MCF 10A (cell line): Measurements from ENCODE around the gene SOS1. TPM values are rescaled to one million over a fixed set of nuclear protein-coding genes. Genes with fewer than 3 reads are reported as not detected.

ENCODE experiments used
- BruUV-seq: library from RNA; stranded (reverse); fragments of 400-500 nt; replicated peaks from 2 replicates; lab custom pipeline; 2021; lab: Mats Ljungman, UMichigan
- CTCF ChIA-PET: fragments of 300-600 bp; sonication (Branson Sonifier 250); formaldehyde crosslinking; extraction: SDS; loops from one replicate; lab custom pipeline; 2021; ENCODE audit warnings: antibody characterized with exemption, inconsistent platforms; lab: Yijun Ruan, JAX
- POLR2A ChIA-PET: fragments of 300-600, 350-650 bp; sonication (Branson Sonifier 250); formaldehyde crosslinking; extraction: SDS; loops from one replicate; lab custom pipeline; 2020; ENCODE audit warnings: antibody characterized with exemption, inconsistent platforms; lab: Yijun Ruan, JAX
- DNase-seq: peaks from one replicate; pipeline ENCODE4 v3.0.0-alpha.2; 2018; ENCODE audit not compliant: unreplicated experiment
- H3K27ac Mint-ChIP-seq: one replicate; pipeline ENCODE4 v1.8.0; 2022; ENCODE audit warnings: mild to moderate bottlenecking, low read depth, mixed read lengths; ENCODE audit not compliant: unreplicated experiment
- H3K27me3 Mint-ChIP-seq: one replicate; pipeline ENCODE4 v1.8.0; 2022; ENCODE audit warnings: mixed read lengths; ENCODE audit not compliant: insufficient read depth, unreplicated experiment
- H3K36me3 Mint-ChIP-seq: one replicate; pipeline ENCODE4 v1.8.0; 2022; ENCODE audit warnings: mild to moderate bottlenecking, moderate library complexity, mixed read lengths; ENCODE audit not compliant: insufficient read depth, unreplicated experiment
- H3K4me1 Mint-ChIP-seq: one replicate; pipeline ENCODE4 v1.8.0; 2022; ENCODE audit warnings: mixed read lengths; ENCODE audit not compliant: insufficient read depth, unreplicated experiment
- H3K4me3 Mint-ChIP-seq: one replicate; pipeline ENCODE4 v1.8.0; 2022; ENCODE audit warnings: mild to moderate bottlenecking, moderate library complexity, mixed read lengths; ENCODE audit not compliant: unreplicated experiment
- H3K9me3 Mint-ChIP-seq: one replicate; pipeline ENCODE4 v1.8.0; 2022; ENCODE audit warnings: mixed read lengths; ENCODE audit not compliant: unreplicated experiment
- CTCF ChIP-seq: fragments of 200-600 bp; IDR thresholded peaks from one replicate; pipeline ENCODE4 v1.8.0; 2022; ENCODE audit warnings: antibody characterized with exemption, mild to moderate bottlenecking; ENCODE audit not compliant: unreplicated experiment
- intact Hi-C: fragments of 100-400 bp; cut with micrococcal nuclease; formaldehyde crosslinking; loops from 2 replicates; pipeline ENCODE4 v1.14.1; 2022
- total RNA-seq: library from RNA; stranded (reverse); gene quantifications from 2 replicates; pipeline ENCODE4 v1.2.3, GENCODE V29; 2022

The SOS1 gene
- total RNA-seq, 1 experiment from 2014 or later = 18.5 TPM

- H3K4me1 Mint-ChIP-seq = peaks cover 42% of the 10 kb centered on the region
- POLR2A ChIA-PET = interaction anchor here (0.8 to 4.6 kb wide), 18 partner anchors 10 to 370 kb away, joined by 3 to 60 read pairs (median 6); partner anchors contain the start of gene SRSF7
Observed at GRCh38 chr2:39121523-39122063, 742 bp upstream of the SOS1 start.

DNA sequence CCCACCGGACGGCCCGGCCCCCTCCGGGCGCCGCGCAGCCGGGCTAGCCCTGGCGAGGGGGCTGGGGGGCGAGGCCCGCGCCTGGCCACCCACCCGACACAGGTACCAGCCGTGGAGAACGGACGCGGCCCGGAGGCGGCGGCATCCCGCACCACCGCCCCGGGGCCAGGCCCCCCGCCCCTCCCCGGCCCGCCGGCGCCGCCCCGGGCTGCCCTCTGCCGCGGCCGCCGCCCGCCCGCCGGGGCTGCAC is 405 bp downstream of the SOS1 start:
- no TSS peak for BruUV-seq
- H3K9me3 Mint-ChIP-seq = no peaks in the 10 kb centered on the region
- no peaks in the 10 kb centered on the region for H3K27me3 Mint-ChIP-seq
- CTCF ChIA-PET = interaction anchor here (0.6 to 3.6 kb wide), 11 partner anchors 9 to 319 kb away, joined by 3 to 48 read pairs (median 3); no protein-coding TSS in a partner anchor
- H3K4me1 Mint-ChIP-seq = peaks cover 47% of the 10 kb centered on the region
- H3K27ac Mint-ChIP-seq = no peak overlapping the region
- no peak for TF ChIP-seq CTCF
- H3K4me3 Mint-ChIP-seq = peak overlapping the region; percentile 90
- intact Hi-C loops = loop anchor here (1.0 kb wide), 1 partner anchor 108 kb away; no protein-coding TSS in a partner anchor
- peaks cover 5% of the 10 kb centered on the region for H3K36me3 Mint-ChIP-seq
- DNase-seq = no peak
- POLR2A ChIA-PET = interaction anchor here (0.6 to 4.6 kb wide), 24 partner anchors 8 to 518 kb away, joined by 3 to 60 read pairs (median 4); no protein-coding TSS in a partner anchor

More at GRCh38 chr2:39121523-39122063, 742 bp upstream of the SOS1 start:
- no TSS peak for BruUV-seq
- peaks cover 5% of the 10 kb centered on the region for H3K36me3 Mint-ChIP-seq
- no peak for TF ChIP-seq CTCF
- H3K4me3 Mint-ChIP-seq = peak overlapping the region; percentile 90
- CTCF ChIA-PET = interaction anchor here (0.6 to 3.6 kb wide), 8 partner anchors 13 to 608 kb away, joined by 3 to 48 read pairs (median 3); no protein-coding TSS in a partner anchor
- H3K27ac Mint-ChIP-seq = peak overlapping the region; percentile 88
- intact Hi-C loops = no loop called here
- no peaks in the 10 kb centered on the region for H3K27me3 Mint-ChIP-seq
- no peaks in the 10 kb centered on the region for H3K9me3 Mint-ChIP-seq
- no peak for DNase-seq

DNA sequence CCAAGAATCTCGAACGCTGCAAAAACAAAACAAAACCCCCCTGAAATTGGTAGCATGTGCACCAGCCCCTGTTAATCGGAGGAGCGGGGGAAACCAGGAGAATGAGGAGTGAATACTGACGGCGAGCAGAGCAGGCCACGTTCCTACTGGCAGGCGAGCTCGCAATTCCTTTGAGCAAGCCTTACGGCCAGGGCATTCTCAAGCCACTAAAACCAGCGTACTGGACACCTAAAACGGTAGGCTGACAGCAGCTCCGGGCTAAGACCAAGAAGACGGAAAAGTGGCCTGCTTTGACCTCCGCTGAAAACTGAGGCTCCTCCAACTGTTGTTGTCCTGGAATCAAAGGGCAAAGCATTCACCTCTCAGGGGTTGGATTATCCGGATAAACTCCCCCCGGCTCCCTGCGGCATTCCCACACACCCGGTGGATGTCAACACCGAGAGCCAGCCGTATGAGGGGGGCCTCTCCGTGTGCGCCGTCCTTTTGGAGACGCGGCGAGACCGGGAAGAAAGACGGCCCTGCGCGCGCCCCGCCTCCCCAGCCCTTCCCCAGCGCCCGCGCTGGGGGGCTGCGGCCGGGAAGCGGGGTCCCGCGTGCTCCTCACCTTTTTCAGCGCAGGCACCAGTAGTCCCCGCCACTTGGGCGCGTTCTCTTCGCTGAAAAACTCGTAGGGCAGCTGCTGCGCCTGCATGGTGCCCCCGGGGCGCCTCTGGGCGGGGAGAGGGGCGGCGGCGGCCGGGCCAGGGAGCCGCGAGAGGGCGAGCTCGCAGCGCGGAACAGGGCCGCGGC is 925 bp downstream of the SOS1 start:
- H3K27ac Mint-ChIP-seq = peak overlapping the region; percentile 96
- no TSS peak for BruUV-seq
- peaks cover 5% of the 10 kb centered on the region for H3K36me3 Mint-ChIP-seq
- H3K4me3 Mint-ChIP-seq = peak overlapping the region; percentile 90
- ChIA-PET POLR2A (interaction anchor here (0.6 to 4.6 kb wide), 24 partner anchors 8 to 132 kb away, joined by 3 to 60 read pairs (median 6); no protein-coding TSS in a partner anchor), CTCF (interaction anchor here (0.6 to 3.6 kb wide), 20 partner anchors 8 to 1867 kb away, joined by 3 to 48 read pairs (median 3); no protein-coding TSS in a partner anchor)
- intact Hi-C loops = loop anchor here (1.0 to 2.0 kb wide), 2 partner anchors 51 to 108 kb away; no protein-coding TSS in a partner anchor
- no peaks in the 10 kb centered on the region for H3K9me3 Mint-ChIP-seq
- DNase-seq = peak; percentile 57
- peaks cover 46% of the 10 kb centered on the region for H3K4me1 Mint-ChIP-seq
- no peak for TF ChIP-seq CTCF
- H3K27me3 Mint-ChIP-seq = no peaks in the 10 kb centered on the region
